RKO (cell line): ENCODE measurements around the gene M1AP.

Experiments used
- DNase-seq: peaks from one replicate; pipeline ENCODE4 v3.0.0-alpha.2; 2016; ENCODE audit warnings: low spot score

M1AP gene

GRCh38 chr2:74525717-74526648 lies 122.1 kb downstream of the M1AP start, which contains the start of gene DQX1:
DQX1 (minus strand) TSS chr2:74526231; CDS start chr2:74525729, 502 bp downstream.
- DNase-seq: peak; percentile 61

DNA sequence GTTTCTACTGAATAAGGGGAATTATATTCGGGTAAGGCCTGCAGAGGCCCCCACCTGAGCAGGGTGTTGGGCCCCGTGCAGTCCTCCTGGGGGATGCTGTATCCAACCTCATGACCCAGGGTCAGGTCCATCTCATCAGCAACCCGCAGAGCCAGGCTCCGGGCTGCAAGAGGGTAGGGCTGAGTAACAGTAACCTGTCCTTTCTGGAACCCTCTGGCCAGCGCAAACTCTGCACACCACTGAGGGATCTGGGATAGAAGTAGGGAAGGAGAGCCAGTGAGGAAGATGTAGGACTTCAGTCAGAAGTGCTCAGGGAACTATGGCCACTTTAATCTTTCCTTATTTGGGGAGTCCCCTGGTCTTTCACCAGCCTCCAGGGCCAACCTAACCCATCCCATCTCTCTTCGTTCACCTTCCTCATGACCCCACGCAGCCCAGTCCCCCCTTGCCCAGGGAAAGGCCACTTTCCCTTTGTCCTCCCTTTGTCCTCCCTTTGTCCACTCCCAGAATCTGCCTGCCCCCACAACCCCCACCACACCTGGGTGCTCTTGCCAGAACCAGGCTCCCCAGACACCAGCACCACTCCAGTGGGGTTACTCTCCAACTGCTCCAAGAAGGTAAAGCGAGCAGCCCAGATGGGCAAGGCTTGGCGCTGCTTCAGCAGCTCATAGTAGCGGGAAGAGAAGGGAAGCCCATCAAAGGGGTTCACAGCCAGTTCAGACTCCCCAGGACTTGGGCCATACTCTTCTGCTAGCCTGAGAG lies 123.0 kb downstream of the M1AP start:
- DNase-seq: no peak

- DNase-seq: no peak
These were observed 124.1 kb downstream of the M1AP start for GRCh38 chr2:74524005-74524404.

DNA sequence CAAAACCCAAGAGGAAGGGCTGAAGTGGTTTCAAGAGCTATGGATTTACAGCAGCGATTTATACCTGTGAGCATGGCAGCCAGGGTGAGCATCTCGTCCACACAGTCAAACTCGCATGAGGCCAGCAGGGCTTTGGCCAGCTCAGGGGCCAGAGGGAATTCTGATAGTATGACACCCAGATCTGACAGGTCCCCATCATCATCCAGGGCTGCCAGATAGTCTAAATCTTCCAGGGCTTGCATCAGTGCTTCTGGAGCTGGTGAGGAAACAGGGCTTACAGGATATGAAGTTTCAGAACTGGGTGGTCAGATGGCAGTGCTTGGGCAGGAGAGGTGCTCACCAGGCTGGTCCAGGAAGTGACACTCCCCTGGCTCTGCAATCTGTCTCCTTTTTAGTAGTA lies 125.6 kb downstream of the M1AP start:
- DNase-seq: no peak

DNA sequence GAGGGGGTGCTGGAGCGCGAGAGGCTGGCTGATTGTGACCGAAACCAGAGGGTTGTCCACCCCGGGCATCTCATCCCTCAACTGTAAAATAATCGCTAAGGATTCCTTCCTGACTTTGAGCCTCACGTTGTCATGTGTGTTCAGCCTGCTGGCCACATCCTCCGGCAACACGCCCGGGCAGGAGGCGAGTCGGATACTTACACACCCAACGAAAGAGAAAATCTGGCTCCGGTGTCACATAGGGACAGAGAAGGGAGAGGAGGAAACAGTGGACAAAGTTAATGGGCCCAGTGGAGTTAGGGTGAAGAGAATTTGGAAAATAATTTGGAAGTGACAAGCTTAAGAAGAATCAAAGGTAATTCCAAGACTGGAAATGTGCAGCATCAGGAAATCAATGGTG lies 131.5 kb downstream of the M1AP start:
- DNase-seq: no peak

DNA sequence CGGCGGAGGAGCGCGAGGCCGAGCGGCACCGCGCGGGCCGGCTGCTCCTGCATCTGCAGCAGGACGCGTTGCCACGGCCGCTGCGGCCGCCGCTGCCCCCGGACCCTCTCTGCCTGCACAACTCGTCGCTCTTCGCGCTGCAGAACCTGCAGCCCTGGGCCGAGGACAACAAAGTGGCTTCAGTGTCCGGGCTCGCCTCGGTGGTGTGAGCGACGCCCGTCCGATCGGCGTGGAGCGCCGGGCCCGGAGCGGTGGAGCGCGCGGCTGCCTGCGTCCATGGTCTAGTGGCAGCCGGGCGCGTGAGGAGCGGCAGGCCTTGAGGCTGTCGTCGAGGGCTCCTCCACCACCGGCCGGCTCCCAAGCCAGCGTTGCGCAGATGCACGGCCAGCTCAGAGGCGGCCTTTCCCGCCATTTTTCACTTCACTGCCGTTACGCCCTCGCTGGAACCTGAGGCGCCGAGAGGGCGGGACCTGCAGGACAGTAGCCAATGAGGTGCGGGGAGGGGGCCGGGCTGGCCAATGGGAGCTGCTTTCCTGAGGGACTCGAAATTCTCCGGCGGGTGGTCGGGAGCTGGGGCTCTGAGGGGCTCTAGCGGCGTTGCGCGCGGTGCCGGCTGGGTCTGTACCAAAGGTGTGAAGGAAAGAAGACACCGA lies 132.0 kb downstream of the M1AP start:
- no peak for DNase-seq

DNA sequence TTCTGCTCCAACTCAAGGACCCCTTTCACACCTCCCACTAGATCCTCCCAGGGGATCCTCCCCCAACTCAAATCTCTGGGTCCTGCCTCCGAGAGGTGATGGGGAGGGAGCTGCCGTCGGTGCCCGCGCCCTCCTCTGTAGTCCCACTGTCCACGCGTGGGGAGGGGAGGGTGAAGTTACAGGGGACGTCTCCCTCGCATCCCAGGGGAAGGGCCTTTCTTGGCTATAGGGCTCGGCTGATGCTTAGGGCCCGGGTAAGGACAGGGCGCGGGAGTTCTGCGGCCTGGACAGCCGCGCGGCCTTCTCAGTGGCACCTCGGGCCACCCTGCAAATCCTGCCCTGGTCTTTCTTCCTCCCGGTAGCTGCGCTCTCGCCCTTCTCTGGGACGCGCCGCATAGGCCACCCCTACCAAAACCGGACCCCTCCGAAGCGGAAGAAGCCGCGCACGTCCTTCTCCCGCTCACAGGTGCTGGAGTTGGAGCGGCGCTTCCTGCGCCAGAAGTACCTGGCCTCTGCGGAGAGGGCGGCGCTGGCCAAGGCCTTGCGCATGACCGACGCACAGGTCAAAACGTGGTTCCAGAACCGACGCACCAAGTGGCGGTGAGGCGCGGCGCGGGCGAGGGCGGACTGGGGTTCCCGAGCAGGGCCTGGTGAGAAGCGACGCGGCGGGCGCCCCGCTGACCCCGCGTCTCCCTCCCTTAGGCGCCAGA lies 132.7 kb downstream of the M1AP start:
- DNase-seq: no peak

- DNase-seq: no peak
These were observed 133.5 kb downstream of the M1AP start, which contains the start of gene TLX2 for GRCh38 chr2:74514368-74515270. TLX2 (plus strand) TSS chr2:74514450; CDS start chr2:74514807, 357 bp downstream.

- no peak for DNase-seq
These were observed 134.3 kb downstream of the M1AP start for GRCh38 chr2:74513605-74514367.

DNA sequence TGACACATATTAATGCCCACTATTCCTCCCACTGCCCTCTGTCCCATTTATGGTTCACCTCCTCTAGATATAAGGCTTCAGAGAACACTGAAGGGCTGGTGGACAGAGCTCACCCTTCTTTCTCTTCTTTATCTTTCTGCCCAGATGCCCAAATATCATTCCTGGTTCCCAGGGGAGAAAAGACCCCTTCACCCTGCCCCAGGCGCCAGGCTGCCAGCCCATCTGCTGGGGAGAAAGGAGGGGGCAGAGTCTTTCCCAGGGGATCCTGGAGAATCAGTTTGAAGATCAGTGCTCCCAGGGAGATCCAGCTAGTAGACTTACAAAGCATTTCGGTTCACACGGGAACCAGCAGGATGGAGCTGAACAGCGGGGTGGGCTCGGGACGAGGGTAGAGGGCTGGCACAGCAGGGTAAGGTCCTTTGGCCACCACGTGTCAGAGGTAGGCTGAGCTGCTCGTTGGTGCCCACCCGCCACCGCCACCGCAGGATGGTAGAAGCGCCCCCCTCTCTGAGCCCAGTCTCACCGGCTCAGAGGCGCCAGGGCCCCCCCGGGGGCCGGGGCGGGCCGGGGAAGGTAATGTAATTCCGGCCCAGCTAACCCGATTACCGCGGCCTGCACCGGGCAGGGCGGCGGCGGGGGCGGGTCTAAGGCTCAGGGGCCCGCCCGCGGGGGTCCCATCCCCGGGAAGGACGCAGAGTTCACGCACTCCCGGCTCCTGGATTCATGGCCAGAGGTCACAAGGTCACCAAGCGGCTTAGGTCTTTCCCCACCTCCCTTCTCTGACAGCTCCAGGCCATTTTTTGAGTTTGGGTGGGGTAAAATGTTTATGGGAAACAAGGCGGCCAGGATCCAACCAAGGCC lies 135.2 kb downstream of the M1AP start:
- DNase-seq: no peak

DNA sequence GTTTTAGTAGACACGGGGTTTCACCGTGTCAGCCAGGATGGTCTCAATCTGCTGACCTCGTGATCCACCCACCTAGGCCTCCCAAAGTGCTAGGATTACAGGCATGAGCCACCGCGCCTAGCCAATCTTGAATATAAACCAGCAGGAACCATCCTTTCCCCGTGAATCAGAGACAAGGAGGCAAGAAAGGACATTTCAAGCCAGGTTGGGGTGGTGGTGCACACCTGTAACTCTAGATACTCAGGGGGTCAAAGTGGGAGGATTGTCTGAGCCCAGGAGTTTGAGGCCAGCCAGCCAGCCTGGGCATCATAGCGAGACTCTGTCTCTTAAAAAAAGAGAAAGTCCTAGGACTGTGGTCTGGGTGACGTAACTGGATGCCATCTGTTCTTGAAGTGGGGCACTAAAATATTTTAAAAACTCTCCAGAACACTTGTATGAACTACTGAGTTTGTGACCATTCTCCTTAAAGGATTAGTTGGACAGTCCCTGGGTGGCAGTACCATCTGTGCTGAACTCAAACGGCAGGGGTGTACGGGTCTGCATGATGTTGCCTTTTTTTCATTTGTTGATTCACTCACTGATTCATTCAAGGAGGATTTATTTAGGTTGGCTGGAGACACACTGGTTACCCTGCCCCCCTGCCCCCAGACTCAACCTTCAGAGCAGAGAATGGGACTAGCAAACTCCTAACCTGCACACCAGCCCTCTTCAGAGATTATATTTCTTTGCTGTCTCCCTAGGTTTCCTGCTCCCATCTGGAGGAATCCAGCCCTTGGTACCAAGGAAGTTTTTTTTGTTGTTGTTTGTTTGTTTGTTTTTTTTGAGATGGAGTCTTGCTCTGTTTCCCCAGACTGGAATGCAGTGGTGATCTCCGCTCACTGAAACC lies 136.8 kb downstream of the M1AP start:
- no peak for DNase-seq

DNA sequence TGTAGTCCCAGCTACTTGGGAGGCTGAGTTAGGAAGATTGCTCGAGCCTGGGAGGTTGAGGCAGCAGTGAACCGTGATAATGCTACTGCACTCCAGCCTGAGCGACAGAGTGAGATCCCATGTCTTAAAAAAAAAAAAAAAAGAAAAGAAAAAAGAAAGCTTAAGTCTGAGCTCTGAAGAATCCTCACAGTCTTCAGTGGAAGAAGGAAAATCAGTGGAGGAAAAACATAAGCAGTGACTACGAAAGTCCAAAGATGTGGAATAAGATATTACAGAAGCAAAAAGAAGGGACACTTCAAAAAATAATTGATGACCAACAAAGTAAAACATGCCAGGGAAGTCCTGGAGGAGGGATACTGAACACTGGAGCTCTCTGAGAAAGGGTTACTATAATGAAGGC lies 137.9 kb downstream of the M1AP start:
- DNase-seq: no peak

DNA sequence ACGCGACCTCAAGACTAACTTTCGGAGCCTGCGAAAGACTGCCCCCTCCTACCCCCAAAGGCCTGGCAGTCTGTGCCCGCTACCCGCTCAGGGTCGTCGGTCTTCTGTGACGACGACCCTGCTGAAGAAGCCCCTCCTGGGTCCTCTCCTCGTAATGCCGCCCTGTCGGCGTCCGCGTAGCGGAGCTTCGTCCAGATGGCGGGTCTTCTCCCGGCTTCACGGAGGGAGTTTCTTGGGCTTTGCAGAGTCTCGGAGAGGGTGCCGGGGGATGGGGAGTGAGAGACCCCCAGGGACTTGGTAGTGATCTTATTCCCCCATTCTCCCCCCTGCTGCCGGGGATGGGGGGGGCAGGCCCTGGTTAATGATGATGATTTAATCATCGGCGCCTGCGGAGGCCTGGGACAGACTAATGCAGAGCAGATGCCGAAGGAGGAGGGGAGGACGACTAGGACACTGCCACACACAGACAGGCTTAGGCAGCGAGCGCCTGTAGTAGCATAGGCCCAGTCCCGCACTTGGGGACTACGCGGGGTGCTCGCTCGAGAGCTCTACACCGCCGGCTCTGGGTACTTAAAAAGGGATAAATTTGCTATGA lies 140.1 kb downstream of the M1AP start:
- DNase-seq: peak; percentile 79
